WTC11 (cell line): ENCODE measurements around the gene LAMA2. TPM values are rescaled to one million over a fixed set of nuclear protein-coding genes. Genes with fewer than 3 reads are reported as not detected.

Experiments
- ATAC-seq: fragments of 200-7000 bp; cut with Tn5 transposase; 2 replicates; pipeline ENCODE4 v1.10.0; 2021; ENCODE audit warnings: mild to moderate bottlenecking, moderate library complexity
- CTCF ChIA-PET: fragments of 300-600 bp; sonication (Branson Sonifier 250); formaldehyde crosslinking; loops from one replicate; lab custom pipeline; 2021; ENCODE audit warnings: antibody characterized with exemption; lab: Charles Lee
- POLR2A ChIA-PET: fragments of 350-600 bp; sonication (Branson Sonifier 250); formaldehyde crosslinking; loops from one replicate; lab custom pipeline; 2021; ENCODE audit warnings: antibody characterized with exemption; lab: Charles Lee
- DNase-seq: peaks from one replicate; pipeline ENCODE4 v3.0.0; 2021; ENCODE audit warnings: low spot score
- H3K27ac Mint-ChIP-seq: 2 replicates; pipeline ENCODE4 v1.8.0; 2021; ENCODE audit warnings: mixed read lengths
- H3K27me3 Mint-ChIP-seq: 2 replicates; pipeline ENCODE4 v1.8.0; 2021; ENCODE audit warnings: low read depth, mild to moderate bottlenecking, moderate library complexity, mixed read lengths
- H3K36me3 Mint-ChIP-seq: 2 replicates; pipeline ENCODE4 v1.8.0; 2021; ENCODE audit warnings: mixed read lengths
- H3K4me1 Mint-ChIP-seq: 2 replicates; pipeline ENCODE4 v1.8.0; 2022; ENCODE audit warnings: mixed read lengths
- H3K4me3 Mint-ChIP-seq: 2 replicates; pipeline ENCODE4 v1.8.0; 2021; ENCODE audit warnings: mild to moderate bottlenecking, moderate library complexity, mixed read lengths
- H3K9me3 Mint-ChIP-seq: 2 replicates; pipeline ENCODE4 v1.8.0; 2021; ENCODE audit warnings: mixed read lengths
- AFF4 ChIP-seq: sonication (generic); formaldehyde crosslinking; IDR thresholded peaks from 2 replicates; pipeline ENCODE4 v1.8.1; 2023; ENCODE audit warnings: mild to moderate bottlenecking, missing genetic modification reagents, borderline replicate concordance
- ATF1 ChIP-seq: sonication (generic); formaldehyde crosslinking; IDR thresholded peaks from 2 replicates; pipeline ENCODE4 v1.8.1; 2023; ENCODE audit warnings: mild to moderate bottlenecking, moderate library complexity, missing genetic modification reagents
- CBFB ChIP-seq: sonication (generic); formaldehyde crosslinking; IDR thresholded peaks from 2 replicates; pipeline ENCODE4 v1.8.1; 2022; ENCODE audit warnings: mild to moderate bottlenecking, low read depth, missing genetic modification reagents
- E2F4 ChIP-seq: sonication (generic); formaldehyde crosslinking; IDR thresholded peaks from 2 replicates; pipeline ENCODE4 v1.8.1; 2022; ENCODE audit warnings: low read depth, mild to moderate bottlenecking, moderate library complexity, missing genetic modification reagents, borderline replicate concordance
- ETV6 ChIP-seq: sonication (generic); formaldehyde crosslinking; IDR thresholded peaks from 2 replicates; pipeline ENCODE4 v1.8.1; 2022; ENCODE audit warnings: mild to moderate bottlenecking, missing genetic modification reagents
- FOXJ3 ChIP-seq: sonication (generic); formaldehyde crosslinking; IDR thresholded peaks from 2 replicates; pipeline ENCODE4 v1.9.0; 2021; ENCODE audit warnings: missing genetic modification reagents, mild to moderate bottlenecking, borderline replicate concordance
- GTF2I ChIP-seq: fragments of 250-450 bp; sonication (Bioruptor Pico); conservative IDR thresholded peaks from 2 replicates; pipeline ENCODE4 v1.4.0; 2021; ENCODE audit warnings: mild to moderate bottlenecking
- HMGA2 ChIP-seq: fragments of 250-450 bp; sonication (Bioruptor Pico); IDR thresholded peaks from 2 replicates; pipeline ENCODE4 v1.4.0; 2021; ENCODE audit warnings: mild to moderate bottlenecking, moderate library complexity
- MAX ChIP-seq: sonication (generic); formaldehyde crosslinking; IDR thresholded peaks from 2 replicates; pipeline ENCODE4 v1.8.0; 2022; ENCODE audit warnings: mild to moderate bottlenecking, missing genetic modification reagents
- MLX ChIP-seq: sonication (generic); formaldehyde crosslinking; IDR thresholded peaks from 2 replicates; pipeline ENCODE4 v1.8.1; 2023; ENCODE audit warnings: mild to moderate bottlenecking, missing genetic modification reagents, moderate library complexity
- MYBL2 ChIP-seq: sonication (generic); formaldehyde crosslinking; IDR thresholded peaks from 2 replicates; pipeline ENCODE4 v1.8.1; 2023; ENCODE audit warnings: mild to moderate bottlenecking, moderate library complexity, missing genetic modification reagents
- NFATC4 ChIP-seq: fragments of 250-450 bp; sonication (Bioruptor Pico); IDR thresholded peaks from 2 replicates; pipeline ENCODE4 v1.9.0; 2021; ENCODE audit warnings: mild to moderate bottlenecking
- NR1H2 ChIP-seq: sonication (generic); formaldehyde crosslinking; IDR thresholded peaks from 2 replicates; pipeline ENCODE4 v1.9.0; 2021; ENCODE audit warnings: mild to moderate bottlenecking, moderate library complexity, missing genetic modification reagents
- PRRX2 ChIP-seq: fragments of 250-450 bp; sonication (Bioruptor Pico); IDR thresholded peaks from 2 replicates; pipeline ENCODE4 v1.8.0; 2021; ENCODE audit warnings: mild to moderate bottlenecking
- RELA ChIP-seq: sonication (generic); formaldehyde crosslinking; IDR thresholded peaks from 2 replicates; pipeline ENCODE4 v1.8.1; 2022; ENCODE audit warnings: missing genetic modification reagents, mild to moderate bottlenecking, borderline replicate concordance
- SP1 ChIP-seq: sonication (generic); formaldehyde crosslinking; conservative IDR thresholded peaks from 2 replicates; pipeline ENCODE4 v1.8.1; 2022; ENCODE audit warnings: missing genetic modification reagents
- ZBTB21 ChIP-seq: sonication (generic); formaldehyde crosslinking; IDR thresholded peaks from 2 replicates; pipeline ENCODE4 v1.8.1; 2023; ENCODE audit warnings: mild to moderate bottlenecking, missing genetic modification reagents, borderline replicate concordance
- ZNF138 ChIP-seq: sonication (generic); formaldehyde crosslinking; conservative IDR thresholded peaks from 2 replicates; pipeline ENCODE4 v1.8.1; 2022; ENCODE audit warnings: mild to moderate bottlenecking, moderate library complexity, missing genetic modification reagents
- ZNF219 ChIP-seq: sonication (generic); formaldehyde crosslinking; IDR thresholded peaks from 2 replicates; pipeline ENCODE4 v1.8.0; 2023; ENCODE audit warnings: missing genetic modification reagents, mild to moderate bottlenecking, borderline replicate concordance
- ZNF671 ChIP-seq: fragments of 250-450 bp; sonication (Bioruptor Pico); IDR thresholded peaks from 2 replicates; pipeline ENCODE4 v1.8.0; 2021; ENCODE audit warnings: mild to moderate bottlenecking
- total RNA-seq: library from RNA; stranded (reverse); gene quantifications from 3 replicates; pipeline ENCODE4 v1.2.3, GENCODE V29; 2021
- TF ChIP-seq, protein P1 (sequence below): sonication (generic); formaldehyde crosslinking; IDR thresholded peaks from 2 replicates; pipeline ENCODE4 v1.8.1; 2023; ENCODE audit warnings: mild to moderate bottlenecking, missing genetic modification reagents, moderate library complexity
- TF ChIP-seq, protein P2 (sequence below): fragments of 250-450 bp; sonication (Bioruptor Pico); IDR thresholded peaks from 2 replicates; pipeline ENCODE4 v2.1.2; 2022; ENCODE audit warnings: mild to moderate bottlenecking, moderate library complexity
- TF ChIP-seq, protein P3 (sequence below): sonication (generic); formaldehyde crosslinking; IDR thresholded peaks from 2 replicates; pipeline ENCODE4 v1.8.1; 2023; ENCODE audit warnings: mild to moderate bottlenecking, missing genetic modification reagents
- TF ChIP-seq, protein P4 (sequence below): sonication (generic); formaldehyde crosslinking; IDR thresholded peaks from 2 replicates; pipeline ENCODE4 v1.8.0; 2023; ENCODE audit warnings: mild to moderate bottlenecking, missing genetic modification reagents

The LAMA2 gene
- total RNA-seq, 1 experiment from 2014 or later: 6.6 TPM

- Mint-ChIP-seq H3K27ac (no peak overlapping the region), H3K27me3 (no peaks in the 10 kb centered on the region), H3K4me3 (no peak overlapping the region), H3K9me3 (no peaks in the 10 kb centered on the region), H3K36me3 (no peaks in the 10 kb centered on the region), H3K4me1 (peaks cover 4% of the 10 kb centered on the region)
- no peak for TF ChIP-seq PRRX2
- TF ChIP-seq, protein P1, sequence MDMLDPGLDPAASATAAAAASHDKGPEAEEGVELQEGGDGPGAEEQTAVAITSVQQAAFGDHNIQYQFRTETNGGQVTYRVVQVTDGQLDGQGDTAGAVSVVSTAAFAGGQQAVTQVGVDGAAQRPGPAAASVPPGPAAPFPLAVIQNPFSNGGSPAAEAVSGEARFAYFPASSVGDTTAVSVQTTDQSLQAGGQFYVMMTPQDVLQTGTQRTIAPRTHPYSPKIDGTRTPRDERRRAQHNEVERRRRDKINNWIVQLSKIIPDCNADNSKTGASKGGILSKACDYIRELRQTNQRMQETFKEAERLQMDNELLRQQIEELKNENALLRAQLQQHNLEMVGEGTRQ (CRISPR knock-in tag): no peak
- TF ChIP-seq, protein P2, sequence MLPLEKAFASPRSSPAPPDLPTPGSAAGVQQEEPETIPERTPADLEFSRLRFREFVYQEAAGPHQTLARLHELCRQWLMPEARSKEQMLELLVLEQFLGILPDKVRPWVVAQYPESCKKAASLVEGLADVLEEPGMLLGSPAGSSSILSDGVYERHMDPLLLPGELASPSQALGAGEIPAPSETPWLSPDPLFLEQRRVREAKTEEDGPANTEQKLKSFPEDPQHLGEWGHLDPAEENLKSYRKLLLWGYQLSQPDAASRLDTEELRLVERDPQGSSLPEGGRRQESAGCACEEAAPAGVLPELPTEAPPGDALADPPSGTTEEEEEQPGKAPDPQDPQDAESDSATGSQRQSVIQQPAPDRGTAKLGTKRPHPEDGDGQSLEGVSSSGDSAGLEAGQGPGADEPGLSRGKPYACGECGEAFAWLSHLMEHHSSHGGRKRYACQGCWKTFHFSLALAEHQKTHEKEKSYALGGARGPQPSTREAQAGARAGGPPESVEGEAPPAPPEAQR (CRISPR knock-in tag): no peak
- TF ChIP-seq, protein P3, sequence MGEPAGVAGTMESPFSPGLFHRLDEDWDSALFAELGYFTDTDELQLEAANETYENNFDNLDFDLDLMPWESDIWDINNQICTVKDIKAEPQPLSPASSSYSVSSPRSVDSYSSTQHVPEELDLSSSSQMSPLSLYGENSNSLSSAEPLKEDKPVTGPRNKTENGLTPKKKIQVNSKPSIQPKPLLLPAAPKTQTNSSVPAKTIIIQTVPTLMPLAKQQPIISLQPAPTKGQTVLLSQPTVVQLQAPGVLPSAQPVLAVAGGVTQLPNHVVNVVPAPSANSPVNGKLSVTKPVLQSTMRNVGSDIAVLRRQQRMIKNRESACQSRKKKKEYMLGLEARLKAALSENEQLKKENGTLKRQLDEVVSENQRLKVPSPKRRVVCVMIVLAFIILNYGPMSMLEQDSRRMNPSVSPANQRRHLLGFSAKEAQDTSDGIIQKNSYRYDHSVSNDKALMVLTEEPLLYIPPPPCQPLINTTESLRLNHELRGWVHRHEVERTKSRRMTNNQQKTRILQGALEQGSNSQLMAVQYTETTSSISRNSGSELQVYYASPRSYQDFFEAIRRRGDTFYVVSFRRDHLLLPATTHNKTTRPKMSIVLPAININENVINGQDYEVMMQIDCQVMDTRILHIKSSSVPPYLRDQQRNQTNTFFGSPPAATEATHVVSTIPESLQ (CRISPR knock-in tag): no peak
- TF ChIP-seq ZNF671: no peak
- TF ChIP-seq NFATC4 (CRISPR knock-in tag): no peak
- TF ChIP-seq ATF1: no peak
- TF ChIP-seq ZNF219 (CRISPR knock-in tag): no peak
- no peak for TF ChIP-seq GTF2I (CRISPR knock-in tag)
- TF ChIP-seq E2F4 (CRISPR knock-in tag): no peak
- ATAC-seq (no peak), DNase-seq (no peak)
- CTCF ChIA-PET: no interaction called here
- POLR2A ChIA-PET: no interaction called here
These were observed 374.3 kb downstream of the LAMA2 start for GRCh38 chr6:129257196-129257595.

DNA sequence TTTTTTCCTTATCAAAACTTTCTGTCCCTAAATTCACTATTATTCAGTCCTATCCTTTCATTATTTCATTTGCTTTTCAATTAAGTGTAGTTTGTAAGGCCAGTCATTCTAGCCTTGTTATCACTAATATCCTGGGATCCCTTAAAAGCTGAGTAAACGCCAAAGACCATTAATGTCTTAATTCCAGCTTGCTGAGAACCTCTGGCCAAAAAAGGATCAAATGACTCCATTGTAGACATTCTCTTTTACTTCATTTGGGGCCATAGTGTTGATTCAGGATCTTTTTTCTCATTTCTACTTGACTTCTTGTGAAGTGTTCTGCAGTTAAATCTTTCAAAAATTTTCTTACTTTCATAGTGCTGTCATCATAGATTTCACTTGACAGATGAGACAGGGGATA lies 379.7 kb downstream of the LAMA2 start:
- Mint-ChIP-seq H3K9me3 (no peaks in the 10 kb centered on the region), H3K27ac (no peak overlapping the region), H3K4me3 (no peak overlapping the region), H3K27me3 (no peaks in the 10 kb centered on the region), H3K4me1 (0 out of 2 replicates have a peak, but pooled peaks cover 3% of the 10 kb centered on the region), H3K36me3 (no peaks in the 10 kb centered on the region)
- ChIA-PET POLR2A (no interaction called here), CTCF (no interaction called here)
- no peak for DNase-seq
- no peak for ATAC-seq
- no peak for TF ChIP-seq ZNF671
- no peak for TF ChIP-seq GTF2I (CRISPR knock-in tag)
- TF ChIP-seq RELA: no peak
- no peak for TF ChIP-seq ZBTB21
- TF ChIP-seq, protein P4, sequence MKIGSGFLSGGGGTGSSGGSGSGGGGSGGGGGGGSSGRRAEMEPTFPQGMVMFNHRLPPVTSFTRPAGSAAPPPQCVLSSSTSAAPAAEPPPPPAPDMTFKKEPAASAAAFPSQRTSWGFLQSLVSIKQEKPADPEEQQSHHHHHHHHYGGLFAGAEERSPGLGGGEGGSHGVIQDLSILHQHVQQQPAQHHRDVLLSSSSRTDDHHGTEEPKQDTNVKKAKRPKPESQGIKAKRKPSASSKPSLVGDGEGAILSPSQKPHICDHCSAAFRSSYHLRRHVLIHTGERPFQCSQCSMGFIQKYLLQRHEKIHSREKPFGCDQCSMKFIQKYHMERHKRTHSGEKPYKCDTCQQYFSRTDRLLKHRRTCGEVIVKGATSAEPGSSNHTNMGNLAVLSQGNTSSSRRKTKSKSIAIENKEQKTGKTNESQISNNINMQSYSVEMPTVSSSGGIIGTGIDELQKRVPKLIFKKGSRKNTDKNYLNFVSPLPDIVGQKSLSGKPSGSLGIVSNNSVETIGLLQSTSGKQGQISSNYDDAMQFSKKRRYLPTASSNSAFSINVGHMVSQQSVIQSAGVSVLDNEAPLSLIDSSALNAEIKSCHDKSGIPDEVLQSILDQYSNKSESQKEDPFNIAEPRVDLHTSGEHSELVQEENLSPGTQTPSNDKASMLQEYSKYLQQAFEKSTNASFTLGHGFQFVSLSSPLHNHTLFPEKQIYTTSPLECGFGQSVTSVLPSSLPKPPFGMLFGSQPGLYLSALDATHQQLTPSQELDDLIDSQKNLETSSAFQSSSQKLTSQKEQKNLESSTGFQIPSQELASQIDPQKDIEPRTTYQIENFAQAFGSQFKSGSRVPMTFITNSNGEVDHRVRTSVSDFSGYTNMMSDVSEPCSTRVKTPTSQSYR (CRISPR knock-in tag): no peak
- no peak for TF ChIP-seq NR1H2 (CRISPR knock-in tag)
- no peak for TF ChIP-seq SP1 (CRISPR knock-in tag)
- no peak for TF ChIP-seq FOXJ3 (CRISPR knock-in tag)
- no peak for TF ChIP-seq MLX (CRISPR knock-in tag)
- TF ChIP-seq AFF4 (CRISPR knock-in tag): no peak
- no peak for TF ChIP-seq MAX (CRISPR knock-in tag)
- TF ChIP-seq ETV6 (CRISPR knock-in tag): no peak
- TF ChIP-seq ZNF138 (CRISPR knock-in tag): no peak
- no peak for TF ChIP-seq CBFB
- no peak for TF ChIP-seq HMGA2
- no peak for TF ChIP-seq MYBL2 (CRISPR knock-in tag)
